ENCODE data around the gene FBXW12.

FBXW12 gene

DNA sequence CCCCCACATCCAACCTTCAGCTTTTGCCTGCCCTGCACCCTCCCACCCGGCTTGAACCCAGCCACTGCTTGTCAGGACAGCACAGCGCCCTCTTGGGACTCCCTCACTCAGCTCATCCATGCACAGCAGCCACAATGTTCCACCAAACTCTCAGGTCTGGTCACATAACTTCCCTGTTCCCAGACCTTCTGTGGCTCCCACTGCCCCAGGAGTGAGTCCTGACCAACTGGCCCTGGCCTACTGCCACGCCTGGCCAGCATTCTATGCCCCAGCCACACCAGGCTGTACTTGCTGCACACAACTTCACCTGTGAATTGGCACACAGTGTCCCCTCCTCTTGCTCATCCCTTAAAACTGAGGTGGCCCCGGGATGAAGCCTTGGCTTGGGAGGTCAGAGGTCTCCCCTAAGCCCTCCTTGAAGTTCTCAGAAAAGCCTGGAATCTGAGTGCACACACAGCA is 36.8 kb downstream of the FBXW12 start:
- no peak for FAIRE-seq

DNA sequence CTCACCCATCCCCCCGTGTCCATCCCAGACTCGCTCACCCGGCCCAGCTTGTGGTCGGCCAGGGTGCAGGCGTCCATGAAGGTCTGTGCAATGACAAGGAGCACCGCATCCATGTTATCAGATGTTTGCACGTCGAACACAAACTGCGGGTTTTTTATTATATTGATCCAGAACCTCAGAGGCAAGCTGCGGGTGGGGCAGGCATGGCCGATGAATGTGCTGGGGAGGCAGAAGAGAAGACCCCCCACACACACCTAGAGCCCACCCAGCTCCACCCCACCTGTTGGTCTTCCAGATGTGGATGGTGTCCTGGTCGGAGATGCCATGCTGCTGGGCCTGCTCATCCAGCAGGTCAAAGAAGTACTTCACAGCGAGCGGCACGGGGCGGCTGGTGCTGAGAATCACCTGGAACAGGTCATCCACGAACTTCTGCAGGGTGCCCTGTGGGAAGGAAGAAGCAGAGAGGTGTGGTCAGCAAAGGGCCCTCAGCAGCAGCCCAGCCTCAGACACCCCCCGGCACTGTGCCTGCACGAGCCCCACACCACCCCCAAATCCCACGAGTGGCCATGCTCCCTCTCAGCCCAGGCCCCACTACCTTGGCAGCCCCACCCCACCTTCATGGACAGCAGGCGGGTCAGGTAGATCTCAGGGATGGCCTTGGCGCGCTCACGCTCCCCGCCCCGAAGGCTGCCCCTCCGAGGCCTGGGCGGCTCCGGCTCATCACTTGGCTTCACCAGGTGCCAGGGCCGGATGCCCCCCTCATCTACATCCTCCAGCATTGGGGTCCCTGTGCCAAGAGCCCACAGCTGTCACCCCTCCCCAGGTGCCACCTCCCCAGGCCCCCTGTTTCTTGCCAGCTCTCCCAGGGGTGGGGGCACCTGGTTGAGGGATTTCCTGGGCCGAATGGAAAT is 37.5 kb downstream of the FBXW12 start:
- no peak for FAIRE-seq

DNA sequence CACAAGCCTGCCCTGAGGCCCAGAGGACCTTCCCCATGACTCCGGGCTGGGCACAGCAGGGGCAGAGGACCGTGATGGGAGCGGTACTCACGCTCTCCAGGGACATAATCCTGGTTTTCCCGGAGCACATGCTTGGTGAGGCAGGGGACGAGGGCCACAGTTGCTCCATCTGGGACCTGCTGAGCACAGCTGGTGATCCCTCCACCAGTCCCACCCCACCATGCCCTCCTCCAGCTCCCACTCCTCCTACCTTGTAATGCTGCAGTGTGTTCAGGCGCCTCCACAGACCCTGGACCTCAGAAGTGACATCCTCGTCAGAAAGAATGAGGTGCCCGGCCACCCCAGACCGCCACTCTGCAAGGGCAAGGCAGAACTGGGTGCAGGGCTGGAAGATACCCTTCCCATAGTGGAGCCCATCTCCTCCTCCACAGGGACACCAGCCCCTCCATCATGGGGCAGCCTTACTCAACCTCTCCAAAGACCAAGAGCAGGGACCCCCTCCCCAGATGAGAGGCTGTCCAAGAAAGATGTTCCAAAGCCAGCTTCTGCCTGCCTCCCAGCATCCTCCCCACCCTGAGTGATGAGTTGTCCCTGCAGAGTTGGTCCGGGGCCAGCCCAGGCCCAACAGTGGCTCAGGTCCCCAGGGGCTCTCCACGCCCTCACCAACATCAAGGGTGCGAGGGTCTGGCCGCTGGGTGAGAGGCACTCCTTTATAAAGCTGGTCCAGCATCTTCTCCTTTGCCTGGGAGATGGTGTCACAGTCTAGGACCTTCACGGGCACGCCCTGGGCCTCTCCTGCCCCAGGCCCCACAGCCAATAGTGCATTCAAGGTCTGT is 38.4 kb downstream of the FBXW12 start:
- FAIRE-seq: no peak

DNA sequence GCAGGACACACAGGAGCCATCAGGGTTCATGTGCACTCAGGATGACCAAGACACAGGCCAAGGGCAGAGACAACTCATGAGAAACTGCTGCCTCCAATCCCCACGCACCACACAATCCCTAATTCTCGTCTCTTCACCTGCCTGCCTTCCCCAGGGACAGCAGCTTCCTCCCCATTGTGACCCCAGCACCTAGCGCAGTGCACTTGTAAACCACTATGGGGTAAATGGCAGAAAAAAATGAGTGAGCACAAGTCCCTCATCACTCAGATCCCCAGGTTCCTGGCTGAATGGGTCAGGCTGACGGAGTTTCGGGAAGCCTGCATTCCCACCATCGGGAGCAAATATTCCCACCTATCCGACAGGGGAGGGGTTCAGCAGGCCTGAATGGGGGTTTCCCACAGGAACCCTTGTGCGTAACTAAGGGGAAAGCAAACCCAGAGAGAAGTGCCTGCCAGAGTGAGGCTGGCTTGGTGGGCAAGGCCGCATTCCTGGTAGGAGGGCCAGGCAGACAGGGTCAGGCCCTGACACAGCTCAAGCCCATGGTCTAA is 39.1 kb downstream of the FBXW12 start:
- FAIRE-seq: no peak

DNA sequence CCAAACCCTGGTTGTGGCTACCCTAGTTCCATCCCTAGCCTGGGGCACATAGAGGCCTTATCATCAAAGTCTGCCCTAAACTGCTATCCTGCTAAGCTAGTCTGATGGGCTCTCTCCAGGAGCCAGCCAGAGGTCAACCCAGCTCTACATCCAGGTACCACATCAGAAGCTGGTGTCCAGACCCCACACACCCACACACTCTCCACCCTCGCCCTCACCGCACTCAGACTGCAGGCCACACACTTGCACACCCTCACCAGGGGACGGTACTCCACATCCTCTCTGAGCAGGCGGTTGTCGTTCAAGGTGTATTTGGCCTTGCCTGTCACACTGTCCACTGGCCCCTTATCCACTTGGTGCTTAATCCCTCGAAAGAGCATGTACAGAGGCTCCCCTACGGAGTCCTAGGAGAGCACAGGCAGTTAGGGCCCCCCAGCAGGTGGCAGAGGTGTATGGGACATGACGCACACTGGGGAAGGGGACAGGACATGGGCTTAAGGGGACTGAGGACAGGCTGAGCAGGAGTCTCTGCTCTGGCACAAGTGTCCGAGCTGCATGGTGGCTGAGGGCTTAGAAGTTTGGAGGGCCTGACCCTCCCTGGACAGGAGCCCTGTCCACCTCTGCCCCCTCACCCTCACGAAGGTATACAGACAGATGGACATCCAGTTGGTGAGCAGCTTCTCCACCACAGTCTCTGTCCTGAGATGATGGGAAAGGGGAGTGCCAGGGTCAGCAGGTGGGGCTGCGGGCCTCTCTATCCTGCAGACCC is 39.8 kb downstream of the FBXW12 start:
- no peak for FAIRE-seq

DNA sequence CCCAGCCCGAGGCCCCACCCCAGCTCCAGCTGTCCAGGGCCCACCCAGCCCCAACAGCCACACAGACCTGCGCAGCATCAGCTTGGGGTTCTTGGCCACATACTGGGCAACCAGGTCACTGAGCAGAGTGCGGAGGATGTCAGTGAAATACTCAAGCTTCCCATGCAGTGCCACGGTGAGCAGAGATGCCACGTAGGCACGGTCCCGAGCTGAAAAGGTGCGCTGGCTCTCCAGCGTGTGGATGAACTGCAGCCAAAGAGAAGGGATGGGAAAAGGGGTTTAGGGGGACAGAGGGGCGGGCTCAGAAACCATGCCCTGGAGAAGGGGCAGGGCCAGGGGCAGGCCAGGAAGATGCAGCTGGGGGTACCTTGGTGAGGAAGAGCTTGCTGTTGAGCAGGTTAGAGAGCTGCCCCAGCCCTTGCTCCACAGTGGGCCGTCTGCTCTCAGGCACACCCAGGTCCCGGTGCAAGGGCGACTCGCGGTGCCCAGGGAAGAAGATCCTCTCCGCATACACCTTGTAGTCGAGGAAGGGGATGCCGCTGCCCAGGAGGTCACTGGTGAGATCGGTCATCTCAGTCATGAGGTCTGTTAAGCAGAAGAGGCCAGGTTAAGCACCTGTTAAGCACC is 40.5 kb downstream of the FBXW12 start:
- no peak for FAIRE-seq

DNA sequence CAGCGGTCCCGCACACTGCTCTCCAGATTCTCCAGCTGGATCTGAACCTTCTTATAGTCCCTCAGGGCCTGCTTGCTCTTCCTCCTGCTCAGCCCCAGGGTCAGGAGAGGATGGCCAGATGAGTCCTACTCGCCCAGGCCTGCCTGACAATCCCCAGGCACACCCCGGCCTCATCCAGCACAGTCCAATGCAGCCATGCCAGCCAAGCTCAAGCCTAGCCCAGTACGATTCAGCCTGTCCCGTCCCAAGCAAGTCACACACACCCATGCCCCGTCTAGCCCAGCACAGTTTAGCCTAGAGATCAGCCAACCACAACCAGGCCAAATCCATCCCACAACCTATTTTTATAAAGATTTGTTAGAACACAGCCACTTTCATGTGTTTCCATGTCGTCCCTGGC is 41.1 kb downstream of the FBXW12 start:
- FAIRE-seq: no peak

DNA sequence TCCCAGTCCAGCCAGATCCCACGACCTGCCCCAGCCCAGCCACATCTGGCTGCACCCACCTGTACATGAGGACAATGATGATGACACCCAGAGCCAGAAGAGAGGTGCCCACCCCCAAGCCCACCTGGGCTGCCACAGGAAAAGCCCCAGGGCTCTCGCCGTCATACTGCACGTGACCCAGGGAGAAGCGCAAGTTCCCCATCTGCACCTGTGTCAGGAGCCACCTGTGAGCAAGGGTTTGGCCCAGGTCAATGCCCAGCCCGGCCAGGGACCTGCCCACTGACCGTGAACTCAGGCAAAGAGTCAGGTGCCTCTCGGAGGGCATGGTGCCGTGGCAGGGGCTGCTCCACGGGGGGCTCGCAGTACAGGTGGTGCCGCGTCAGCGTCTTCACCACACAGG is 41.6 kb downstream of the FBXW12 start:
- no peak for FAIRE-seq

DNA sequence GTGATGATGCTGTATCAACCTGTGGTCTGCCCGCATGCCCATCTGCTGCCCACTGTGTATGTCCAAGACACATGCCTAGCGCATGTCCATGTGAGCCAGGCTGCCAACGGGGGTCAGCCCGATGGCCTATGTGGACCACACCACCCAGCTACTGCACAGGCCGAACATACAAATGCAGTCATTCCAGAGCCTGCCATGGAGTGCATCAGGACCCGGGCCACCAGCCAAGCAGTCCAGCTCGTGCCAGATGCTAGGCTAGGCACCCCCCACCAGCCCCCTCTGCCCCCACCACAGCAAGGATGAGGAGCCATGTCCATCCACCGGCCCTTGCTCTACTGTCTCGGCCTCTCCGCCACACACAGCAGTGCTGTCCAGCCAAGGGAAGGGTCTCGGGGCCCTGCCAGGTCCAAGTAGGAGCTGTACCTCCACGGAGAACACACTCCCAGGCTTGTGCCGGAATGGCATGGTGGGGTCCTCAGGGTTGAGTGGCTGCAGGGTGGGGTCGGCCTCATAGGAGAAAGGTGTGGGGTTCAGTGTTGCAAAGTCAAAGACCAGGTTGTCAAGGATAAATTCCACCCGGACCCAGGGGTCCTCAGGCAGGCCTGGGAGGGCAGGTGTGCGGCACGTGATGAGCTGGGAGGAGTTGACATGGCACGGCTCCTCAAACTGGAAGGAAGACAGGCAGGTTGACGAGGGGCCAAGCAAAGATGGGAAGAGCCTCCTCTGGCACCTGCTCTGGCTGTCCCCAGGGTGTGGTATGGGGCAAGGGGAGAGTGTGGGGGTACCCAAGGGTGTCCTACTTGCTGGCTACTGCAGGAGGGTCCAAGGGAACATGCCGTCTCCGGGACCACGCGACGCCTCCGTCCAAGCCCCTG is 42.6 kb downstream of the FBXW12 start:
- FAIRE-seq: no peak

DNA sequence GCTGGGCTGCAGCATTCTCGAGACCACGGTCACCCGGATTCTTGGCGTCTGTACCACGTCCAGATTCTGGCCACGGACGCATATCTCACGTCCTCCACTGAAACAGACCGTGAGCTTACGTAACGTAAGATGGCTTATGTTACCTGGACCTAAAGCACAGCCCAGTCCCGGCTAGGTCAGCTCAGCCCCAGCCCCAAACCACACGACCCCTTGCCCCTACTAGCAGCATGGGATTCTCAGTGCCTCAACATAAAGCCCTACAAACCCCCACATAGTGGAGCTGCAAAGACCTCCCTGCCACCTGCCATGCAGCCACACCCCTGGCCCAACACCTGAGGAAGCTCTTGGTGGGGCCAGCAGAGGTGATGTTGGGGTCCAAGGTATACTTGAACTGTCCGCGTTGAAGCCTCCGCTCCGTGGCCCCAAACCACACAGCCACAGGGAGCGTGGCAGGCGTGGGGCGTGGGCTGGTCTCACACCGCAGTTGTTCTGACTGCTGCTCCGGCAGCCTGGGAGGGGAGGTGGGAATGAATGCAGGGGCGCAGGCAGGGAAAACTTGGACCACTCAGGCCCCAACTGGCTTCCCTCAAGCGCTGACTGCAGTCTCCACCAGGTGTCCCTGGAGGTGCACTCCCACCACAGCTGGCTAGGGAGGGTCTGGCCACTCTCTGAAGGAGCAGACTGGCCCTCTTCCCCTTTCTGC is 43.4 kb downstream of the FBXW12 start:
- no peak for FAIRE-seq

DNA sequence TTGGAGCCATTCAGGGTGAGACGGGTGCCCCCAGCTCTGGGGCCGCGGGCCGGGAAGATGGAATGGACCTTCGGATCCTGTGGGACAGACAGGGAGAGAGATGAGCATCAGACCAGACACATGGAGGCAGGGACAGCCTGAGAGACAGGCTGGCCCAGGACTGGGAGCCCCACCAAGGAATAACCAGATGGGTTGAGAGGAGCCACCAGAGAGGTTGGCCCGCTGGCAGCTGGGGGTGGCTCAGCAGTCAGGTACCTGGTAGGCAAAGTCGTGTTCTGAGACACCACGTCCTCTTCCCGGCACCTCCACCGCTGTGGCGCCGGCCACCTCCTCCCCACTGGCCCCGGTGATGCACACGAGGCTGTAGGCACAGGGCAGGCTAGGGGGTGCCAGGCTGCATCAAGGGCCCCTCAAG is 44.1 kb downstream of the FBXW12 start:
- FAIRE-seq: no peak

DNA sequence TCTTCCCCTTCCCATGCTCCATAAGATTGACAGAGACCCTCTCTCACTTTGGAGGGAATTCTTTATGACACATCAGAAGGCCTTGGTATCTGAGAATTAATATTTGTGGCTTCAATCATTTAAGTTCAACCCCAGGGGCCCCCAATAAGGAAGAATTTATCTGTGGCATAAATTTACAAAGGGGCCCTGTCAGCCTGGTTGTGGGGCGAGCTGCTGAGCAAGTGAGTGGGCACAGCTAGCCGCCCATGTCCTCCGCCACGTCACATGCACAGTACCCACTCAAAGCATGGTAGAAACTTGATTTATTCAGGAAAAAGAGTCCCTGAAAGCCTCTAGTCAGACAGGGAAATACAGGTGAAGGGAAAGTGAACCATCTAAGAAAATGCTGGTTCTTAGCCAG is 44.5 kb downstream of the FBXW12 start:
- FAIRE-seq: no peak

DNA sequence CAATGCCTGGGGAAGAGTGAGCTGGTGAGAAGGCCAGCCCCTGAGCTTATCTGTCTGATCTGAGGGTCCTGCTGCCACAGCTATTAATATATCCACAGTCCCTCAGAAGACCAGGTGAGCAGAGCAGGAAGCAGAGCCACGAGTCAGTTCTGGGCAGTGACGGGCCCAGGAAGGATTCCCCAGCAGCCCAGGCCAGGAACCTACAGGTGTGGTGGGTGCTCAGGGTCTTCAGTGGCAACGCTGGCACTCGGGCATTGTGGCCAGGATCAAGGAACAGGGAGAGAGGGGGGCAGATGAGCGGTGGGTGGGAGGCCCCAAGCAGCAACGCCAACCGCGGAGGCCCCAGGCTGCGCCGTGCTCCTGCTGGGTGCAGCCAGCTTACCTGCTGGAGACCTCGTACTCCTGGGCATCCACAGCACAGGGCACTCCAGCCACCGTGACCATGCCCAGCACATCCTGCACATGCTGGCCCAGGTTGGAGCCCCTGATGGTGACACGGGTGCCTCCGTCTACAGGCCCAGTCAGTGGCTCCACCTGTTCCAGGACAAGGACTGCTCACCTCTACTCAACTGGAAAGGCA is 45.6 kb downstream of the FBXW12 start:
- no peak for FAIRE-seq

DNA sequence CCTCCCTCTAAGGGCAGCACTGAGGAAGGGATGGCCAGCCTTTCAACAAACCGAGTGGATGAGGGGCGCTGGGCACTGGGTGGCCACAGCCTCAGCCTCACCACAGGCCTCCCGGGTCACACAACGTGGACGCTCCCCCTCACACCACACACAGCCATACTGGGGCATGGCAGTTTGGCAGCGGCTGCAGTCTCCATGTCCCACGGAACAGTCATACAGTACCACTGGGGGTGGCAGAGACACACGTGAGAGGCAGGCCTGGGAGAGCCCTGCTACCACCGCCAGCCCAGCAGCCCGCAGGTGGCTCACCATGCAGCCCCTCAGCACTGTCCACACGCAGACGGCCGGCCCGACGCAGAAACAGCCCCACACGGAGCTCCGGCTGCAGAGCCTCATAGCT is 46.1 kb downstream of the FBXW12 start:
- FAIRE-seq: no peak

DNA sequence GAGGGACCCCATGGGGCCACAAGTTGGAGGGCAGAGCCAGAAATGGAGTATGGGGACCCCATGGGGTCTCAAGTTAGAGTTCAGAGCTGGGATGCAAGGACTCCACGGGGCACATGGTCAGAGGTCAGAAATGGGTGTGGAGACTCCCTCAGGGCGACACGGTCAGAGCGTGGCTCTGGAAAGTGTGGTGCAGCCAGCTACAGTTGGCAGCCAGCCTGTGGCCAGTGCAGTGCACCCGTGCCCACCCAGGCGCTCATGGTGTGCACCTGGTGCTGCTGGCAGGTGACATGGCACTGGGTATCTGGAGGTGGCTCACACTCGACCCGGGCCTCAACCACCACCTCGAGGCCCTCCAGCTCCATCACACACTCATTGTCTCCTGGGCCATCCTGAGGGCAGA is 46.6 kb downstream of the FBXW12 start:
- no peak for FAIRE-seq

DNA sequence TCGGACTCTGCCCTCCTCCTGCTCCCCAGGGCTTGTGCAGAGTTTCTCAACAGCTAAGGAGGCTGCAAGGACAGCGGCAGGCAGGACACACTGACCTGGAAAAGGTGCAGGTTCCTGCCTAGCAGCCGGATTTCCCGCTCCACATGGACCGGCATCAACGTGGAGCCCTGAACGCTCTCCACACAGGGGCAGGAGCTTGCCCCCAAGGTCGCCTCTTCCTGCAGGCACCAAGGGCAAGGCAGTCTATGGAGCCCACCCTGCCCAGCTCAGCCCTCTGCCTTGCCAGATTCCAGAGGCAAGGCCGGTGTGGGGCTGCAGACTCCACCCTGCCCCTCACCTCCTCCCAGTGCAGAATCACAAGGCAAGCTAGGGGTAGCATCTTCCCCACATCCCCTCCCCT is 47.1 kb downstream of the FBXW12 start:
- FAIRE-seq: no peak

DNA sequence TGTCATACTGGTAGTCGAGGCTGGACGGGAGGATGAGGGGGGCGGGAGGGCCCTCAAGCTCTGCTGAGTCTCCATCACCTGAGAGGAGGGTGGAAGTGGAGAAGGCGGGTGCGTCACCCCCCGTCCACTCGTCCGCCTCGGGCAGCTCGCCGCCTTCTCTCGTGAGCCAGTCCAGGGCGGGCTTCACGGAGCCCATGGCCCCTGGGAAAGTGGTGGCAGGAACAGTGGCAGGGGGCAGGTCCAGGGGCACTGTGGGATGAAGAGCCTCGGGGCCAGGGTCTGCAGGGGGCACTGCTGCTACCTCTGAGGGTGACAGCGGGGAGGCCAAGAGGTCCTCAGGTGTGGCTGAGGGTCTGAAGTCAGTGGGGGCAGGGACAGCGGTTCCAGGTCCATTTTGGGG is 47.6 kb downstream of the FBXW12 start:
- no peak for FAIRE-seq

DNA sequence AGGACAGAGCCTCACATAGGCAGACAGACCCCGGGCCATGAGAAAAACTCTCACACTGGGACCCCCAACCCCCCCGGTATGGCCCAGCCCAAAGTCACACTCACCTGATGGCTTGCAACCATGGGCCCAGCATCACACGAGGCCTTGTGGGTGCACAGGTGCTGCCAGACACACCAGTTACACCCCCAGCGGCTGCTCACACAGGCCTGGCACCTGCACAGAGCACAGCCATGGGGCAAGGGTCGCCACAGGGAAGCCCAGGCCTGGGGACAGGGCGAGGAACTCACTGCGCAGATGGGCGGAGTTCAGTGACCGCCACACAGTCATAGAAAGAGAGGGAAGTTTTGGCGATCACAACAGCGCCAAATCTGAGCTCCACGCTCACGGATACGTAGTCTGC is 48.5 kb downstream of the FBXW12 start:
- FAIRE-seq: no peak

DNA sequence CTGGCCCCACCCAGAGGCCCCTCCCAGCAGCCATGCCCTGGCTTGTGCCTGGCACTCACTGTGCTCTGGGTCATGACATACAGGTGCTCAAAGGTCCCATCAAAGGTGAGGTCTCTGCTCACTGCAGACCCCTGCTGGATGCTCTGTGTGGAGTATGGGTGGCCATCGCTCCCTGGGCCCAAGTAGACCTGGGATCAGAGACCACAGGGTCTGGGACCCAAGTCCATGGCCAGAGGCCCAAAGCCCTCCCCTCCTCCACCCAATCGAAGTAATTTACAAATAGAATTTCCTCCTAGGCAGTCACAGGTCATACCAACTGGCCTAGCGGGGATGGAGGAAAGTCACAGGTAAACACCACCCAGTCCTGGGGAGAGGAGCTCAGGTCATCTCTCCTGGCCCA is 50.3 kb downstream of the FBXW12 start:
- no peak for FAIRE-seq

DNA sequence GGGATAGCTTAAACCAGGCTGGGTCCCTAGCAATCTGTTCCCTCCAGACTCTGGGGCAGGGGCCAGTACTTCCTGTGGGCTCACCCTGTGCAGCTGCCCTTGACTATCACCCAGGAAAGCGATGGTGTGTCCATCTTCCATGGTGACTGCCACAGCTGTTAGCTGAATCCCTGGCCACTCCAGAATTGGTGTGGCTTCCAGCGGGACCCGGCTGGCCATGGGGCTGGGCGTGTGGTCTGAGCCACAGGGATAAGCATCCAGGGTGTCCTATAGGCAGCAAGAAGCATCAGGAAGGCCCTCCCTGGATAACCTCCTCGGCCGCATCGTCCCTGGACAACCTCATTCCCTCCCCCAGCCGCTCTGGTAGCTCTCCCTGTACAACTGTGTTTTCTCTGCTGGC is 50.7 kb downstream of the FBXW12 start:
- no peak for FAIRE-seq

All from islet of Langerhans (tissue), 1 donor.